BJ (cell line): Measurements from ENCODE around the gene OXNAD1. TPM values are rescaled to one million over a fixed set of nuclear protein-coding genes. Genes with fewer than 3 reads are reported as not detected.
A peak's percentile ranks its signal among the peaks of the same experiment; 100 is the strongest.

Experiments used
- CTCF ChIA-PET: fragments of 350-600 bp; formaldehyde crosslinking; extraction: SDS; loops from one replicate; lab custom pipeline; 2021; ENCODE audit warnings: antibody characterized with exemption, inconsistent platforms; lab: Yijun Ruan, JAX
- POLR2A ChIA-PET: fragments of 300-600 bp; sonication (Branson Sonifier 250); formaldehyde crosslinking; extraction: SDS; loops from one replicate; lab custom pipeline; 2021; ENCODE audit warnings: antibody characterized with exemption; lab: Charles Lee
- DNase-seq: peaks from one replicate; pipeline ENCODE4 v3.0.0-alpha.2; 2011; ENCODE audit warnings: low read depth
- H3K27me3 ChIP-seq: 2 replicates; pipeline ENCODE4 v1.6.0; 2011; ENCODE audit warnings: low read length; ENCODE audit not compliant: control insufficient read depth, insufficient read depth
- H3K36me3 ChIP-seq: 2 replicates; pipeline ENCODE4 v1.5.1; 2011; ENCODE audit warnings: low read length; ENCODE audit not compliant: control insufficient read depth, insufficient read depth
- H3K4me3 ChIP-seq: 2 replicates; pipeline ENCODE4 v1.5.1; 2011; ENCODE audit warnings: low read depth, mild to moderate bottlenecking, control low read depth, low read length
- polyA plus RNA-seq: library from polyadenylated mRNA; depleted of rRNA; stranded (reverse); fragments of >200 nt; gene quantifications from 2 replicates; pipeline ENCODE4 v1.2.3, GENCODE V29; 2011
- TF ChIP-seq, protein P1 (sequence below): IDR thresholded peaks from 2 replicates; pipeline ENCODE4 v1.5.1; 2011; ENCODE audit warnings: low read depth, mild to moderate bottlenecking, control low read depth, inconsistent platforms, low read length, moderate library complexity; ENCODE audit not compliant: insufficient read depth

OXNAD1 gene
- polyA plus RNA-seq, 1 experiment, result 8.9 TPM

DNA sequence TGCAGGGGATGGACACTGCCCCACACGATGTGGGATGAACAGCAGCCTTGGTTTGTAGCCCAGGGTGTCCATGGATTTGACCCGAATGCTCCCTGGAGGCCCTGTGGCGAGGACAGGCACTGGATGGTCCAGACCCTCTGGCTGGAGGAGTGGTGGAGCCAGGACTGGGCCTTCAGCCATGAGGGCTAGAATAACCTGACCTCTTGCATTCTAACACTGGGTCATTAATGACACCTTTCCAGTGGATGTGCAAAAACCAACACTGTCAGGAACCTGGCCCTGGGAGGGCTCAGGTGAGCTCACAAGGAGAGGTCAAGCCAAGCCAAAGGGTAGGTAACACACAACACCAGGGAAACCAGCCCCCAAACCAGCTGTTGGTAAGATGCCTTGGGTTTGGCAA lies 51.4 kb downstream of the OXNAD1 start:
- ChIA-PET CTCF (interaction anchor here (0.6 to 1.7 kb wide), 4 partner anchors 18 to 197 kb away, joined by 3 to 6 read pairs (median 3); partner anchors contain the start of gene RFTN1), POLR2A (no interaction called here)
- Histone ChIP-seq H3K27me3 (no peaks in the 10 kb centered on the region), H3K36me3 (peaks cover 13% of the 10 kb centered on the region), H3K4me3 (no peak overlapping the region)
- DNase-seq, result no peak
- TF ChIP-seq, protein P1, sequence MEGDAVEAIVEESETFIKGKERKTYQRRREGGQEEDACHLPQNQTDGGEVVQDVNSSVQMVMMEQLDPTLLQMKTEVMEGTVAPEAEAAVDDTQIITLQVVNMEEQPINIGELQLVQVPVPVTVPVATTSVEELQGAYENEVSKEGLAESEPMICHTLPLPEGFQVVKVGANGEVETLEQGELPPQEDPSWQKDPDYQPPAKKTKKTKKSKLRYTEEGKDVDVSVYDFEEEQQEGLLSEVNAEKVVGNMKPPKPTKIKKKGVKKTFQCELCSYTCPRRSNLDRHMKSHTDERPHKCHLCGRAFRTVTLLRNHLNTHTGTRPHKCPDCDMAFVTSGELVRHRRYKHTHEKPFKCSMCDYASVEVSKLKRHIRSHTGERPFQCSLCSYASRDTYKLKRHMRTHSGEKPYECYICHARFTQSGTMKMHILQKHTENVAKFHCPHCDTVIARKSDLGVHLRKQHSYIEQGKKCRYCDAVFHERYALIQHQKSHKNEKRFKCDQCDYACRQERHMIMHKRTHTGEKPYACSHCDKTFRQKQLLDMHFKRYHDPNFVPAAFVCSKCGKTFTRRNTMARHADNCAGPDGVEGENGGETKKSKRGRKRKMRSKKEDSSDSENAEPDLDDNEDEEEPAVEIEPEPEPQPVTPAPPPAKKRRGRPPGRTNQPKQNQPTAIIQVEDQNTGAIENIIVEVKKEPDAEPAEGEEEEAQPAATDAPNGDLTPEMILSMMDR, result no peak

DNA sequence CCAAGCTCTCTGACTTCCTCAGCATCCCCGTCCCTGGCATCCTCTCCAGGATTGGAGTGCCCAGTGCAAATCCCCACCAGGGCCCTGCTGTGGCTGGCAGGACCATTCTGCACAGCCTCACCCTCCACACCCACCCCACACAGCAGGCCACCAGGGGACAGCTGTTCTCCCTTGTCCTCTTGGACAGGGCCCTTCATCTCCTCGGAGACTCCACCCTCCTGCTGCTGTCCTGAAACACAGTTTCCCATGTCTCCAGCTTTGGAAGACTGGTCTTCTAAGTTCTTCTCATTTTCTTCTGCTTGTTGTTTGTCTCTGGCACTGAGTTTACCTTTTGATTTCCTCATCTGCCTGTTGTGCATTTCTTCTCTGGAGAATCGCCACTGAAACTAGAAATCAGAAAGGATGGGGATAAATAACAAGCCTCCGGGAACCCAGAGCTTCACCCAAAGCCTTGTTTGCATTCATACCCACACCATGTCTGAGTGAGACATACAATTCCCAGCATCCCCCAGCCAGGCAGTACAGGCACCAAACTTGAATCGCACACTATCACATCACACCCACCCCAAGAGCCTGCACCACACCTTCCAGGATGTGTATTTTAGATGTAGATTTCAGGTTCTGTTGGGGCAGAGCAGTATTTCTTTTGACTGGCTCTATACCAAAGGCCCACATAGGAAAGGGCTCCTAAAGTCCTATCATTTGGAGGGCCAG lies 52.0 kb downstream of the OXNAD1 start:
- H3K4me3 ChIP-seq, result no peak overlapping the region
- ChIA-PET CTCF (interaction anchor here (0.6 to 1.7 kb wide), 5 partner anchors 14 to 197 kb away, joined by 3 to 6 read pairs (median 3); partner anchors contain the start of gene RFTN1), POLR2A (interaction anchor here (0.6 kb wide), 1 partner anchor 21 kb away, joined by 5 read pairs; no protein-coding TSS in a partner anchor)
- DNase-seq, result no peak
- TF ChIP-seq, protein P1, result no peak
- peaks cover 15% of the 10 kb centered on the region for H3K36me3 ChIP-seq
- no peaks in the 10 kb centered on the region for H3K27me3 ChIP-seq

DNA sequence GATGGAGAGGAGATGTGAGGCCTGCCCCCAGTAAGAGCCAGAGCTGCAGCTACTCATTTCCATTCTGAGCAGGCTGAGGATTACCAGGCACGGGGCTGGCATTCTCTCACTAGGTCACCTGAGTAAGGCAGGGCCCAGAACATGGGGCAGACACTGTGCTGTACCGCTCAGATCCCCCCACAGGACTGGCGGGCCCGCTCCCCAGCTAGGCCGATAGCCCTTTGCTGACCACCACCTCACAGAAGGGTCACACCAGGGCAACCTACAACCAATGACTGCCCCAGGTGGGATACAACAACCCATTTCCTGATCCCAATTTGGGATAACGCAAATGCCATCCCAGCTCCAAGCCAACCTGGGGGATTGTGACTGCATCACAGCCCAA lies 52.5 kb downstream of the OXNAD1 start:
- POLR2A ChIA-PET, result interaction anchor here (0.6 kb wide), 1 partner anchor 21 kb away, joined by 5 read pairs; no protein-coding TSS in a partner anchor
- Histone ChIP-seq H3K4me3 (no peak overlapping the region), H3K27me3 (no peaks in the 10 kb centered on the region), H3K36me3 (peaks cover 19% of the 10 kb centered on the region)
- TF ChIP-seq, protein P1, result no peak
- CTCF ChIA-PET, result interaction anchor here (1.2 to 1.7 kb wide), 3 partner anchors 14 to 196 kb away, joined by 3 to 6 read pairs (median 3); partner anchors contain the start of gene RFTN1
- DNase-seq, result no peak

DNA sequence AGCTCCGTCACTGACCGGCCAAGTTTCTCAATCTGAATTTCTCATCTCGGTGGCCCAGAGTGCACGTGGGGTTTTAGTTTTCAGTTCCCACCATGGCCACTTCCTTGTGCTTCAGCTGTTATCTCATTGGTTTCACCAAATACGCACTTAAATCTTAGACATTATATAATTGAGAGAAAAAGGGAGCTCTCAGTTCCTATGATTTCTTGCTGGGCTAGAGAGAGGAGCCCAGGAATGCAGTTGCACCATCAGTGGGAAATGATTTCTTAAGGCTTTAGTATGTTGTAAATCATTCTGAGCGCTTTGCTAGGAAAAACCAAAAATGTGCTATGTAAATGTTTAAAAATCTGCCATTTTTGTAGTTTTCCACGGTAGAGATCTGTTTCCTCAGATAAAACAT lies 53.2 kb downstream of the OXNAD1 start:
- Histone ChIP-seq H3K36me3 (peaks cover 22% of the 10 kb centered on the region), H3K4me3 (no peak overlapping the region), H3K27me3 (no peaks in the 10 kb centered on the region)
- TF ChIP-seq, protein P1, result no peak
- POLR2A ChIA-PET, result no interaction called here
- CTCF ChIA-PET, result interaction anchor here (1.1 to 1.2 kb wide), 2 partner anchors 14 to 15 kb away, joined by 3 to 5 read pairs; no protein-coding TSS in a partner anchor
- no peak for DNase-seq

DNA sequence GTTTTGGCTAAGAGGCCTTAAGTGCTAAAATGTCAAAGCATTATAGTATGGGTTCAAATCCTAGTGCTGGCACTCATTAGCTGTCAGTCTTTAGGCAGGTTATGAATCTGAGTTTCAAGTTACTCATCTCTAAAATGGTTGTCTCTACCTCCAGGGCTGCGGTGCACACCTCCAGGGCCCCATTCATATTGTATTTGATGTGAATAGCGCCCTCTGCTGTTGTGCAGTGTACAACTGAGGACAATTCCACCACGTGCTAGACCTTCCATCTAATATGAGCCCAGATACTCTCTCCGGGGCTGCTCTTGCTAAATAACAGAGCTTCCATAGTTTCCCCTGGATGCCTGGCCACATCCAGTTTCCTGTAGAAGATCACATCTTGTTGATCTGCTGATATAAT lies 54.3 kb downstream of the OXNAD1 start:
- Histone ChIP-seq H3K27me3 (no peaks in the 10 kb centered on the region), H3K4me3 (no peak overlapping the region)
- CTCF ChIA-PET, result interaction anchor here (1.1 kb wide), 1 partner anchor 13 kb away, joined by 5 read pairs; no protein-coding TSS in a partner anchor

More for the DNA sequence above, 54.3 kb downstream of the OXNAD1 start:
- TF ChIP-seq, protein P1, result 0 out of 2 replicates have a peak, but pooled peaks have one; percentile 20
- POLR2A ChIA-PET, result no interaction called here
- DNase-seq, result no peak
- H3K36me3 ChIP-seq, result peaks cover 22% of the 10 kb centered on the region
